HG03342 (cell line): ENCODE measurements around the gene HMX2.

ENCODE experiments used
- ATAC-seq: cut with Tn5 transposase; IDR thresholded peaks from one replicate; pipeline ENCODE4 v1.9.1; 2021; ENCODE audit warnings: mild to moderate bottlenecking, moderate library complexity; ENCODE audit not compliant: unreplicated experiment

Gene HMX2

GRCh38 chr10:123139165-123139520 lies 8.8 kb upstream of the HMX2 start:
- ATAC-seq: no peak

GRCh38 chr10:123139521-123140163 lies 8.3 kb upstream of the HMX2 start:
- ATAC-seq: no peak

DNA sequence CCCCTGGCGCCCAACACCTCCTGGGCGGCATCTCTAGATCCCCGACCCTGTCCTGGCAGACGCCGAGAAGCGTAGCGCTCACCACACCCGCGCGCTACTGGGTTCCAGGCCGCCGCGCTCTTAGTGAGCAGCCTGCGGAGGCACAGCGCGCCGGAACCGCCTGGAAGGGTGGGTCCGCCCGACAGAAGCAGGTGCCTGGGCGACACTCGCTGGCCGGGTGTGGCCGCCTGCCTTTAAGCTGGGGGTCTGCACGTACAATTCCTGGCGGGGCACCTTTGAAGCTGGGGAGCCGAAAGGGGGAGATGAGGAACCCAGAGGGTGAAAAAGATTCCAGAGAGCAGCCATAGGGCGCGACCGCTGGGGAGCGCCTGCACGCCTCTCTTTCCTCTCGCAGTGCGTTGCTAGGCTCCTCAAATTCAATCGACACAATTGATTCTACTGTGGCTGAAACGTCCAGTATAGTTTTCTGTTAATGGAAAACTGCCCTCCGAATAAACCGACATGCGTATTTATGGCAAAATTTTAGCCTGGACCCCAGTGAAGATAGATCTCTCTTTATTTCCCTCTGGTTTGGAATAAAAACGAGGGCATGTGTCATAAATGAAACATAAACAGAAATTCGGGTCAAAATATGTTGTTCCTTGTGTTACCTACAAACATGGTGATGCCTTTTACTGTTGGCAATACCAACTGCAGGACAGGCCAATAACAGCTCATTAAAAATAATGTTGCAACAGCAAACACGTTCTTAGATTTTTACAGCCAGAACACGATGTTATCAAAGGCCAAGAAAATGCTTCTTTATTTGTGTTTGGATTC lies 7.6 kb upstream of the HMX2 start:
- ATAC-seq: no peak

GRCh38 chr10:123140983-123141390 lies 6.9 kb upstream of the HMX2 start:
- ATAC-seq: no peak

DNA sequence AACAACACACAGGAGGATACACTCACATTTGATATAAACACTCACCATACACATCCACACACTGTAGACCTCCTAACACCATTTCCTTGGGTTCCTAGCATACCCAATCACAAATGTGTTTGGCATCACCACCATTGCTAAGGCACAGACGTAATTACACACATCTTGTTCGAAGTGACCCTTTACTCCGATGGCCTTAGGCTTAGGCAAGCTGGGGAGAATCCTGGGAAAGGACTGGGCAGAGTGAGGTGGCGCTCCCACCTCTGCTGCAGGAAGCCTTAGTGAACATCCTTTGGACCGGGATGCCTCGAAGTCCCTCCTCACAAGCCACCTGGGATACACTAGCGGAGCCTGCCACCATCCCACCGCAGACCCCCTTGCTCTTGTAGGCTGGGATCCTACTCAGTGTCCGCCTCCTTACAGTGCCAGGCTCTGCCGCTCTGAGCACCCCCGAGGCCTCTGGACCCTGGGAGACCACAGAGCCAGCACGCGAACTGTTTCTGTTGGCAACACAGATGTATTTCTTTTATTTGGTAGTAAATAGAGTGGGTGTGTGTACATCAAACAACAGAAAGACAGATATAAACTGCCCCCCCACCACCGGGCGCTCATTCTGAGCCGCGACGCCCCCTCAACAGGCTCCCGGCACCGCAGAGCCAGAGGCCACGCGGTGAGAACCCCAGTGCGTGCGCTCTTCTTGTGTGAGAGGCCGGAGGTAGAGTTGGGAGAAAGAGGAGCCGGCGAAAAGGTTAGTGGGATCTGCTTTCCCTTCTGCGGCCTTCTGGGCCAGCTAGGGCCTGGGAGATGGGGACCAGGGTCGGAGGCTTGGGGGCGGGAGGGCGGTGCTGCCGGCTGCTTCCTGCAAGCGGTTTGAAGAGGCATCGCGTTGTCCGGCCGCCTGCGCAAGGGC lies 5.9 kb upstream of the HMX2 start:
- ATAC-seq: no peak

- ATAC-seq: no peak
These were observed 5.2 kb upstream of the HMX2 start for GRCh38 chr10:123142701-123143161.

DNA sequence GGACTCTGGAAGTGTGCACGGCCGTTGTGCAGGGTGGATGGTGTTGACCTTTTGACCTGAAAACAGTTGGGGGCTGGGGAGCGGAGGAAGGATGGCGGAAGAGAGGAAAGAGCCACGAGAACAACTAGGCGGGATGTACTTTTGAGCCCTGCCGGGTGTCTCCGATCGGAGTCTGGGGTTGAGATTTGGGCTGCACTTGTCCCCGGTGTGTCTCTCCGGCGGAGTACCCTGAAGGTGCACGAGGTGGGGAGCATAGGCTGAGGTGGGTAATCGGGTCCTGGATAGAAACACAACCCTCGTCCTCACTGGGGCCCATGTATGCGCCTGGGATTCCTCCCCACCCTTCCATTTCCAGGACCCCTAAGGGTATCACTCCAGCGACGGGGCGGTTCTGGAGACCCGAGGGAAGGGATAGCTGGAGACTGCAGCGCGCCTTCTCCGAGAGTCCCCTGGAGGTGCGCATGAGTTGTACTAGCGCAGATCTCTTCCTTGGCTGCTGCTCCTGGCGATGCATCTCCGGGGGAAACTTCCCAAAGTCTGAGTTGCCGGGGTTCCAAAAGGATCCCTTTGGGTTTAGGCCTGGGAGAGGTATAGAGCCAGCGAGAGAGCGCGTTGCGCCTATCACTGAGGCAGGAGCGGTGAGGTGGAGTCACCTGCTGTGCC lies 4.6 kb upstream of the HMX2 start:
- ATAC-seq: no peak

DNA sequence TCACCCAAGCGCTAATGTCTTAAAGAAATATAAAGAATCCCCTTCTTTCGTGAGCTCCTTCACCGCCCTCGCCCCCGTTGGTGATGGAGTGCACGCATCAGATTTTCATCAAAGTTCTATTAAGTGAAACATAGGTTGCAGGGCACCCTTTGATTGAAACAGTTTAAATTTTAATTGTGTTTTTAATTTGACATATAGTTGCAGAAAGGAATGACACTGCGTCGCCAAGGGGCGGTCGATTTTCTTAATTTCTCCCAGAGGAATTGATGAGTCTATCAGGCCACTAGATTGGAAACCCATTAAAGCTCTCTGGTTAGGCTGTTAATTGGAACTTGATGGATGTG lies 4.1 kb upstream of the HMX2 start:
- ATAC-seq: no peak

DNA sequence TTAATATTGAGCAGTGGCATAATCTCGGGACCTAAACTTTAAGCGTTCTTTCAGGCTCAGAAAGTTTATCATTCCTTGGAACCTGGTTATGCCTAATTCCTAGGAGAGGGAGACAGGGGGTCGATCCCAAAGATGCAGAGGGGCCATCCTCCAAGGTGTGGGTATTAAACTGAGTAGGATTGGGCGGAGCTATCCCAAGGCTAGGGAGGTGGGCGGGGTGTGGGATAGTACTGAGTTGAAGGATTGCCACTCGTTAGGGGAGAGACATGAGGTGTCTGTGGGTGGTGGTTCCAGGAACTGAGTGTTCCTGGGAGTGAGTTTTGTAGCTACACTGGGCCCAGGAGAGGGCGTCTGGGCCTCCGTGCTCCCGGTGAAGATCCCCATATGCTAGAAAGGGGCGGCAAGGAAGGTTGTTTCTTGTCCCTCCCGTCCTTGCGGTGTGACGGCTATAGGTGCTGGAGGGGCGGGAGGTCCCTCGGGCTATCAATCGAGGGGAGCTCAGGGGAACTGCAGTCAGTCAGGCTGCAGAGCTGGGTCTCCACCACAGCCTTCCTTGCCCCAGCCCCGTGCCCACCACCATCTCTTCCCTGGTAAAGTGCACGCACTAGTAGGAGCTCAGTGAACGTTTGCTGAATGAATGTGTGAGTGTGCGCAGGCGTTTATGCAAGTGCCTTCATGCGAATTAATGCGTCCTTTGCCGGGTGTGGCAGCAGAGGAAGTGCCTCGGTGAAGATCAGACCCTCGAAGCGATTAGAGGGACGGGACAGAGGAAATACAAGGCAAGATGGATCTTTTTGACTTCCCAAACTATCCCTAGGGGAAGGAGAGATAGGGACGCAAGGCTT lies 3.0 kb upstream of the HMX2 start:
- no peak for ATAC-seq

GRCh38 chr10:123145542-123146012 lies 2.4 kb upstream of the HMX2 start:
- ATAC-seq: no peak

- no peak for ATAC-seq
These were observed 1.7 kb upstream of the HMX2 start for GRCh38 chr10:123146013-123146893.

DNA sequence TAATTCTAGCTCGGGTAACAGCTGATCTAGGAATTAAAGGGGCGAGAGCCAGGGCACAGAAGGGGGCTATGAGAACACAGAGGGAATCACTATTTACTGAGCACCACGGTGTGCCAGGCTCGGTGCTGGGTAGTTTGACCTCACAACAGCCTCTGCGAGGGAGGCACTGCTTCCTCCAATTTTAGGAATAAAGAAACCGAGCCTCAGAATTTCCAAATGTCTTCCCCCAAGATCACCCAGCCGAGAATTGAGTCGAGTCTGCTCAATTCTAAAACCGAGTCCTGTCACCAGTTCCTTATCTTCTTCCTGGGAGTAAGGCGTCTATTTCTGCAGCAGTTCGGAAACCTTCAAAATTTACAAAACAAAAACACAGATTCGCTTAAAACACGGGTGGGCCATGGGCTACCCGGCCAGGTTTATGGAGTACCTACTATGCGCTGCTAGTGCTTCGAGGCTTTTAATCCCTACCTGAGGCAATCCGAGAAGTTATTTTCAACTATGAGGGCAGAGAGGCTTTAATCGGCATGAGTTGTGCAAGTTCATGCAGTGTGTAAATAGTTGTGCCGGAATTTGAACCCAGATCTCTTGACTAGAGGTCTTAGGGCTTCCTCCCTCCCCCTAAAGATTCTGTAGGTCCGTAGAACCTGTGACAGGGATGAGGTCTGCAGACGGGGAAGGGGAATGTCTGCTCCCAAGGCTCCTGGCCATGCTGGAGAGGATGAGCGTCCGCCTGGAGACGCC lies 872 bp upstream of the HMX2 start:
- no peak for ATAC-seq

- ATAC-seq: no peak
These were observed 652 bp downstream of the HMX2 start for GRCh38 chr10:123148414-123149161.

GRCh38 chr10:123149162-123149567 lies 1.2 kb downstream of the HMX2 start:
- no peak for ATAC-seq

- no peak for ATAC-seq
These were observed 1.8 kb downstream of the HMX2 start for GRCh38 chr10:123149568-123150270.

GRCh38 chr10:123150271-123150985 lies 2.5 kb downstream of the HMX2 start:
- ATAC-seq: no peak
